ENCODE measurements around the gene POM121L2. TPM values are rescaled to one million over a fixed set of nuclear protein-coding genes. Genes with fewer than 3 reads are reported as not detected.

The POM121L2 gene
- total RNA-seq, 1 experiment from 2014 or later = not detected

DNA sequence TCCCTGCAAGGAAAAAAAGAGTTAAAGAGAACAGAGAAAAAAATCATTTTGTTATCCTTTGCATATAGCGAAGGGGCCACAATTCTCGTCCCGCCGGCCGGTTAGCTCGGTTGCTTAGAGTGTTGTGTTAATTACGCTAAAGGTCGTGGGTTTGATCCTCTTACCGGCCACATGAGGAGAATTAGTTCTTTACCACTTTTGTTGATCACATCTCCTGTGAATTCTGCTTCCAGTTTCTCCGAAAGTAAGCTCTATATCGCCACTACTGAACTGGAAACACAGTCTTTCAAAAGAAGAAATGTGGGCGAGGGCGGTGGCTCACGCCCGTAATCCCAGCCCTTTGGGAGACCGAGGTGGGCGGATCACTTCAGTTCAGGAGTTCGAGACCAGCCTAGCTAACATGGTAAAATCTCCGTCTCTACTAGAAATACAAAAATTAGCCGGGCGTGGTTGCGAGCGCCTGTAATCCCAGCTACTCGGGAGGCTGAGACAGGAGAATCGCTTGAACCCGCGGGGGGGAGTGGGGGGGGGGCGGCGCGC is 51.2 kb downstream of the POM121L2 start:
- TF ChIP-seq, protein P1, sequence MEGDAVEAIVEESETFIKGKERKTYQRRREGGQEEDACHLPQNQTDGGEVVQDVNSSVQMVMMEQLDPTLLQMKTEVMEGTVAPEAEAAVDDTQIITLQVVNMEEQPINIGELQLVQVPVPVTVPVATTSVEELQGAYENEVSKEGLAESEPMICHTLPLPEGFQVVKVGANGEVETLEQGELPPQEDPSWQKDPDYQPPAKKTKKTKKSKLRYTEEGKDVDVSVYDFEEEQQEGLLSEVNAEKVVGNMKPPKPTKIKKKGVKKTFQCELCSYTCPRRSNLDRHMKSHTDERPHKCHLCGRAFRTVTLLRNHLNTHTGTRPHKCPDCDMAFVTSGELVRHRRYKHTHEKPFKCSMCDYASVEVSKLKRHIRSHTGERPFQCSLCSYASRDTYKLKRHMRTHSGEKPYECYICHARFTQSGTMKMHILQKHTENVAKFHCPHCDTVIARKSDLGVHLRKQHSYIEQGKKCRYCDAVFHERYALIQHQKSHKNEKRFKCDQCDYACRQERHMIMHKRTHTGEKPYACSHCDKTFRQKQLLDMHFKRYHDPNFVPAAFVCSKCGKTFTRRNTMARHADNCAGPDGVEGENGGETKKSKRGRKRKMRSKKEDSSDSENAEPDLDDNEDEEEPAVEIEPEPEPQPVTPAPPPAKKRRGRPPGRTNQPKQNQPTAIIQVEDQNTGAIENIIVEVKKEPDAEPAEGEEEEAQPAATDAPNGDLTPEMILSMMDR (IDR thresholded peaks at IDR 0.05; ENCODE audit: insufficient read depth in 1 of 2, low read depth in 1 of 2, low read length in 1 of 2, severe bottlenecking in 1 of 2, unreplicated experiment in 1 of 2) = no peak
- Mint-ChIP-seq H3K4me3 (ENCODE audit: unreplicated experiment) (no peak overlapping the region), H3K27ac (ENCODE audit: unreplicated experiment) (no peak overlapping the region), H3K36me3 (ENCODE audit: insufficient read depth, unreplicated experiment) (no peaks in the 10 kb centered on the region), H3K4me1 (ENCODE audit: low read depth, unreplicated experiment) (no peaks in the 10 kb centered on the region), H3K27me3 (ENCODE audit: insufficient read depth, unreplicated experiment) (no peaks in the 10 kb centered on the region), H3K9me3 (ENCODE audit: unreplicated experiment) (no peaks in the 10 kb centered on the region)
- CTCF ChIA-PET = interaction anchor here (1.0 kb wide), 1 partner anchor 9 kb away, joined by 9 read pairs; no protein-coding TSS in a partner anchor
- Histone ChIP-seq H3K4me1 (no peaks in the 10 kb centered on the region), H3K27me3 (replicated peaks; ENCODE audit: control insufficient read depth, insufficient read depth, low read length) (no peaks in the 10 kb centered on the region), H3K9me3 (no peaks in the 10 kb centered on the region), H3K4me3 (ENCODE audit: low read depth, low read length) (no peak overlapping the region), H3K36me3 (ENCODE audit: control insufficient read depth, insufficient read depth, low read length) (no peaks in the 10 kb centered on the region)
- no TSS peak for BruUV-seq (replicated peaks)
- DNase-seq = no peak
- POLR2A ChIA-PET = interaction anchor here (0.6 kb wide), 1 partner anchor 114 kb away, joined by 3 read pairs; no protein-coding TSS in a partner anchor
- intact Hi-C loops (cut with micrococcal nuclease; ENCODE audit: unreplicated experiment) = no loop called here

DNA sequence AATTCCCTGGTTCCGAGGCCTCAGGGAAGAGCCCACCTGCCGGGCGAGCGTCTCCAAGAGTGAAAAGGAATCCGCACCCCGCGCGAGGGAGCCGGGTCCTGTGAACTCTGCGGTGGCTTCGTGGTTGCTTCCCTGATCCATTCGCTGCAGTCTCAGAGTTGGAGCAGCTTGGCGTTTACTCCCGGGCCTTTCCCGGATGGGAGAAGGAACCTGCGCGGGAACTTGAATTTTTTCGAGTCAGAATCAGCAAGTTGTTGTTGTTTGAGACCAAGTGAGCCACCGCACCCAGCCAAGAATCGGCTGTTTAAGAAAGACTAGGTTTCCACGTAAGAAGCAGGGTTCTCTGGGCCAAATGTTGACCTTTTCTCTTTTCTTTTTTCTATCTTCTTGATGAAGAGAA is 51.7 kb downstream of the POM121L2 start:
- Histone ChIP-seq H3K27me3 (replicated peaks; ENCODE audit: control insufficient read depth, insufficient read depth, low read length) (no peaks in the 10 kb centered on the region), H3K4me3 (ENCODE audit: low read depth, low read length) (no peak overlapping the region), H3K4me1 (no peaks in the 10 kb centered on the region), H3K36me3 (ENCODE audit: control insufficient read depth, insufficient read depth, low read length) (no peaks in the 10 kb centered on the region), H3K9me3 (no peaks in the 10 kb centered on the region)
- no peaks in the 10 kb centered on the region for H3K4me1 Mint-ChIP-seq (ENCODE audit: low read depth, unreplicated experiment)
- TF ChIP-seq, protein P1 (IDR thresholded peaks at IDR 0.05; ENCODE audit: insufficient read depth in 1 of 2, low read depth in 1 of 2, low read length in 1 of 2, severe bottlenecking in 1 of 2, unreplicated experiment in 1 of 2) = no peak
- CTCF ChIA-PET = interaction anchor here (1.0 kb wide), 1 partner anchor 8 kb away, joined by 9 read pairs; no protein-coding TSS in a partner anchor
- BruUV-seq (replicated peaks) = no TSS peak
- POLR2A ChIA-PET = no interaction called here
- no peak for DNase-seq
- H3K36me3 Mint-ChIP-seq (ENCODE audit: insufficient read depth, unreplicated experiment) = no peaks in the 10 kb centered on the region
- intact Hi-C loops (cut with micrococcal nuclease; ENCODE audit: unreplicated experiment) = no loop called here
- H3K27me3 Mint-ChIP-seq (ENCODE audit: insufficient read depth, unreplicated experiment) = no peaks in the 10 kb centered on the region
- H3K27ac Mint-ChIP-seq (ENCODE audit: unreplicated experiment) = no peak overlapping the region
- no peaks in the 10 kb centered on the region for H3K9me3 Mint-ChIP-seq (ENCODE audit: unreplicated experiment)
- no peak overlapping the region for H3K4me3 Mint-ChIP-seq (ENCODE audit: unreplicated experiment)

Other genes with a start within 250 kb of the POM121L2 start
- gene PRSS16, start 64.6 kb downstream of the POM121L2 start, total RNA-seq (2022) = 16.4 and 16.5 TPM in 2 replicates
- gene ZNF391, start 76.5 kb upstream of the POM121L2 start, total RNA-seq (2022) = 5.0 TPM in 2 replicates
- 3.9 and 4.4 TPM in 2 replicates for gene ZNF184, start 160.8 kb upstream of the POM121L2 start, total RNA-seq (2022)